ENCODE measurements around the gene OVOL1. TPM values are rescaled to one million over a fixed set of nuclear protein-coding genes. Genes with fewer than 3 reads are reported as not detected.

OVOL1 gene
- total RNA-seq, 1 donor from 2014 or later, result 4.7 TPM

DNA sequence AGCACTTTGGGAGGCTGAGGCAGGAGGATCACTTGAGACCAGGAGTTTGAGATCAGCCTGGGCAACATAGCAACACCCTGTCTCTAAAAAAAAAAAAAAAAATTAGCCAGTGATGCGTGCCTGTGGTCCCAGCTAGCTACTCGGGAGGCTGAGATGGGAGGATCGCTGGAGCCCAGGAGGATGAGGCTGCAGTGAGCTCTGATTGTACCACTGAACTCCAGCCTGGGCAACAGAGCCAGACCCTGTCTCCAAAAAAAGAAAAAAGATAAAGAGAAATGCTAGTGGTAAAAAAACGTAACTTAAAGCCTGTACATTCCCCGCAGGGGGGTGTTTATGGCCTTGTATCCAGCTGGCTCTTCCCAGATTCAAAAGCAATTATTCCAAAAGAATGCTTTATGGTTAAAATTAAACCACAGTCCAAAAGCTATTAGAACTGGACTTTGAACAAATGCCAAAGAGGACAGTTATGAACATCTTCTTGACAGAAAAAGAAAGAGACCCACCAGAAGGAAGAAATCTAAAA, 30.5 kb downstream of the OVOL1 start:
- peak overlapping the region; percentile 90 for H3K27ac Mint-ChIP-seq
- H3K36me3 Mint-ChIP-seq, result no peaks in the 10 kb centered on the region
- TF ChIP-seq, protein P1, sequence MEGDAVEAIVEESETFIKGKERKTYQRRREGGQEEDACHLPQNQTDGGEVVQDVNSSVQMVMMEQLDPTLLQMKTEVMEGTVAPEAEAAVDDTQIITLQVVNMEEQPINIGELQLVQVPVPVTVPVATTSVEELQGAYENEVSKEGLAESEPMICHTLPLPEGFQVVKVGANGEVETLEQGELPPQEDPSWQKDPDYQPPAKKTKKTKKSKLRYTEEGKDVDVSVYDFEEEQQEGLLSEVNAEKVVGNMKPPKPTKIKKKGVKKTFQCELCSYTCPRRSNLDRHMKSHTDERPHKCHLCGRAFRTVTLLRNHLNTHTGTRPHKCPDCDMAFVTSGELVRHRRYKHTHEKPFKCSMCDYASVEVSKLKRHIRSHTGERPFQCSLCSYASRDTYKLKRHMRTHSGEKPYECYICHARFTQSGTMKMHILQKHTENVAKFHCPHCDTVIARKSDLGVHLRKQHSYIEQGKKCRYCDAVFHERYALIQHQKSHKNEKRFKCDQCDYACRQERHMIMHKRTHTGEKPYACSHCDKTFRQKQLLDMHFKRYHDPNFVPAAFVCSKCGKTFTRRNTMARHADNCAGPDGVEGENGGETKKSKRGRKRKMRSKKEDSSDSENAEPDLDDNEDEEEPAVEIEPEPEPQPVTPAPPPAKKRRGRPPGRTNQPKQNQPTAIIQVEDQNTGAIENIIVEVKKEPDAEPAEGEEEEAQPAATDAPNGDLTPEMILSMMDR (IDR thresholded peaks at IDR 0.05; ENCODE audit: unreplicated experiment), result no peak

DNA sequence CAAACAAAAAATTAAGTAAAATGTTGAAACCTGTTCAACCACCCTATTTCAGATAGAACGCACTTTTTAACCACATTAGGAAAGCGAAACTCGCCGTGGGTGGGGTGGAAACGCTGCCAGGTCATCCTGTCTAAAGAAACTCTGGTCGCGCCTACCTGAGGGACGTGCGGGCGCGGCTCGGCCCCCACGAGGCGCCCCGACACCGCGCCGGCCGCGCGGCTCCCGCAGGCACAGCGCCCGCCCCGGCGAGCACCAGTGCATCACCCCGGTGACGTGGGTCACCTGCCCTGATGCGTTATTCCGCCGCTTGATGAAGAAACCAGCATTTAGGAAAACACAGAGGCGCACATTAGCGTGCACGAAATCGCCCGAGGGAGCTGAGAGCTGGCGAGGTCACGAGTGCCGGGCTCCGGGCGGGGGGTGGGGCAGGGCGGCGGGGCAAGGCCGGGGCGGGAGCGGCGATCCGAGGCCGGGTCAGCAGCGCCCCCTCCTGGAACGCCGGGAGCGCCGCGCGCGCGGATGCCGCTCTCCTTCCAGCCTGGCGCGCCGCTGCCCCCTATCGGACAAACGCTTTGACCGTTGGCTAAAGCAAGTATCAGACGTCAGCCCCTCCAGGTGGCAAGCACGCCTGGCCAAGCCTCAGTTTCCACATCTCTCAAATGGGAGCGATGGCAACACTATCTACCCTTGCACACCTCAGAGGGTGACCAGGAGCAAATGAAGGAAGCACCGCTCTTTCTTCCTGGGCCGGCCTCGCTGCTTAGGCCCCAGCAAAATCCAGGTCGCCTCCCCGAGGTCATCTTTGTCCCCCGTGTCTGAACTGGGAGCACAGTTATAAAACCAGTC, 31.2 kb downstream of the OVOL1 start:
- Mint-ChIP-seq H3K27me3 (ENCODE audit: low read depth) (no peaks in the 10 kb centered on the region), H3K4me3 (peak overlapping the region; percentile 67), H3K27ac (peak overlapping the region; percentile 90), H3K4me1 (peaks cover 18% of the 10 kb centered on the region), H3K36me3 (no peaks in the 10 kb centered on the region), H3K9me3 (no peaks in the 10 kb centered on the region)
- DNase-seq (ENCODE audit: low spot score in 2 of 2, unreplicated experiment in 2 of 2), result peak; percentile 92 to 98
- TF ChIP-seq, protein P1 (IDR thresholded peaks at IDR 0.05; ENCODE audit: unreplicated experiment), result peak; percentile 99

More for the DNA sequence above, 30.5 kb downstream of the OVOL1 start:
- Mint-ChIP-seq H3K4me1 (peaks cover 18% of the 10 kb centered on the region), H3K9me3 (no peaks in the 10 kb centered on the region), H3K27me3 (ENCODE audit: low read depth) (no peaks in the 10 kb centered on the region), H3K4me3 (peak overlapping the region; percentile 67)
- no peak for DNase-seq (ENCODE audit: low spot score in 2 of 2, unreplicated experiment in 2 of 2)

DNA sequence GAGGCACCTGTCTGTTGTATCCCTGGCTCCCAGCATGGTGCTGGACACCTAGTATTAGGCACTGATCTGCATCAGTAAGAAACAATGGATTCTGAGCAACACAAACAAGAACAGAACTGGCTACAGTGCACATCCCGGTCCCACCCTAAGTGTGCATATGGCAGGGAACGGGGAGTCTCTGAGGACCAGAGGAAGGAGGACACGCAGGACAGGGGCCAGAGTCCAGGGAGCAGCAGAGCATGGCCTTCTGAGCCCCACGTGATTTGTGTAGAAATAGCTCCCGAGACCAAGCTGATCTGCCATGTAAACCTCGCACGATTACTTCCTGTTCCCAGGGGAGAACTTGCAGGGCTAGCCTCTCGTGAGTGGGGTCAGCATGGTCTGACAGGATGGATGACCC, 34.2 kb downstream of the OVOL1 start:
- Mint-ChIP-seq H3K4me3 (no peak overlapping the region), H3K36me3 (no peaks in the 10 kb centered on the region), H3K9me3 (no peaks in the 10 kb centered on the region), H3K27ac (no peak overlapping the region), H3K27me3 (ENCODE audit: low read depth) (no peaks in the 10 kb centered on the region), H3K4me1 (peaks cover 14% of the 10 kb centered on the region)
- TF ChIP-seq, protein P1 (IDR thresholded peaks at IDR 0.05; ENCODE audit: unreplicated experiment), result no peak
- DNase-seq (ENCODE audit: low spot score in 2 of 2, unreplicated experiment in 2 of 2), result no peak

DNA sequence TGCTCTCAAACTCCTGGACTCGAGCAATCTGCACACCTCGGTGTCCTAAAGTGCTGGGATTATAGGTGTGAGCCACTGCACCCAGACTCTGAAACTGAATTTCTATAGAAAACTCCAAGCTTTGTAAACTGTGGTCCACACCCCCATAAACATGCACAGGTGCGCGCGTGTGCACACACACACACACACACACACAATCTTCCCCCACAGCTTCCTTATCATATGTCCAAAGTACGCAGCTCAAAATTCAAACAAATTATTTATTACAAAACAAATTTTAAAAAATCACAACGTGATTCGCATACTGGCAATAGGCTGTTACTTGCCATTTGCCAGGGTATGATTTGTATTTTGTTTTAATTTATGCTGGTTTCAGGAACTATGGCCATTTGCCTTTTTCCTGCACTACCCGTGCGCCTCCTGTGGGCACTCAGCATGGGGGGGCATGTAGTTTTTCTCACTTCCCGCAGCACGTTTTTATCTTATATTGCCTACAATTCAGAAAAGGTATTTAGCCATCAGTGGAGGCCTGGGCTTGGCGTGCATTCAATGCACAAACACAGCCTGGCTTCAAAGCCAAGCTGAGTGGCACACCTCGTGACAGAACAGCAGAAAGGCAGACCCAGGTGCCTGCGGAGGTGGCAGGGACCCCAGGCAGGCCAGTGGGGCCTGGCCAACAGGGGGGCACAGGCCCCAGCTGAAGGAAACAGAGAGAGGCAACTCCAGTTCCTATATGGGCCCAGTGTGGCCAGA, 36.1 kb downstream of the OVOL1 start:
- H3K4me3 Mint-ChIP-seq, result no peak overlapping the region

DNA sequence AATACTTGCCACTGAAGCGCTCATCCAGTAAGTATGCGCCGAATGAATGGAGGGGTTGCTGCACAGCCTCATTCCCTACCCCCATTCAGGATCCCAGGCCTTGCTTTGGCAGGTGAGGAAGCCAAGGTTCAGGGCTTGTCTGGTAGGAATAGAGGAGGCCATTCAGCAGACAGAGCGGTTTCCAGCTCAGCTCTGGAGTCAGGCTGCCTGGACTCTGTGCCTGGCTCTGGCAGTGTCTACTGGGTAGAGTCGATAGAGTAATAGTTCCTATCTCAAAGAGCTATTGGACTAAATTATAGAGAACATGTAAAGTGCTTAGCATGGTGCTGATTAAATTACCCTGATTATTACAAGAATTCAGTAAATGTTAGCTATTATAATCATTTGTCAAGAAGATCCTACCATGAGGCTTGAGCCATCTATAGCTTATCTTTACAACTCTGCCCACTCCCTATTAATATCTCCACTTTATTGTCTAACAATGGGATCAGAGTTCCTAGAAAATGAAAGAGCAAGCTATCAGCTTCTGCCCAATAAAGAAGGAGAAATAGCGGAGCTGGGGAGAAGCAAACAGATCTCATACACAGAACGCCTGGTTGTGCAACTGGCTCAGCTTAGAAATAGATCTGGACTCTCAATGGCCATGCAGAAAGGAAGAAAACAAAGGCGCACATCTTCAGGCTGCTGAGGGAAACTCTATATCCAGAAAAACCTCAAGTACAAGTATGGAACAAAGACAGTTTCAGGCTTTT, 40.3 kb downstream of the OVOL1 start:
- no peak overlapping the region for H3K4me3 Mint-ChIP-seq
- no peaks in the 10 kb centered on the region for H3K36me3 Mint-ChIP-seq
- H3K9me3 Mint-ChIP-seq, result no peaks in the 10 kb centered on the region
- no peak for DNase-seq (ENCODE audit: low spot score in 2 of 2, unreplicated experiment in 2 of 2)
- H3K27me3 Mint-ChIP-seq (ENCODE audit: low read depth), result peaks cover 3% of the 10 kb centered on the region
- peaks cover 9% of the 10 kb centered on the region for H3K4me1 Mint-ChIP-seq
- no peak overlapping the region for H3K27ac Mint-ChIP-seq
- TF ChIP-seq, protein P1 (IDR thresholded peaks at IDR 0.05; ENCODE audit: unreplicated experiment), result no peak

More for the DNA sequence above, 36.1 kb downstream of the OVOL1 start:
- Mint-ChIP-seq H3K9me3 (no peaks in the 10 kb centered on the region), H3K27me3 (ENCODE audit: low read depth) (no peaks in the 10 kb centered on the region), H3K27ac (no peak overlapping the region), H3K4me1 (peaks cover 4% of the 10 kb centered on the region), H3K36me3 (no peaks in the 10 kb centered on the region)
- DNase-seq (ENCODE audit: low spot score in 2 of 2, unreplicated experiment in 2 of 2), result no peak
- TF ChIP-seq, protein P1 (IDR thresholded peaks at IDR 0.05; ENCODE audit: unreplicated experiment), result no peak

Data from mesothelial cell of epicardium (in vitro differentiated cells).